Right cardiac atrium (tissue), 5 donors: ENCODE measurements around the gene CRB2. TPM values are rescaled to one million over a fixed set of nuclear protein-coding genes. Genes with fewer than 3 reads are reported as not detected.
A peak's percentile ranks its signal among the peaks of the same experiment; 100 is the strongest.

ENCODE experiments used
- ATAC-seq, 2 donors: fragments of 200-7000 bp; cut with Tn5 transposase; one replicate each; pipeline versions ENCODE4 v1.8.0 to v1.9.1; 2020; ENCODE audit warnings: moderate library complexity in 2 of 2, mild to moderate bottlenecking in 1 of 2
- DNase-seq, 3 donors: peaks; one replicate each; pipeline ENCODE4 v3.0.0-alpha.2; 2020
- H3K27ac ChIP-seq: one replicate; pipeline ENCODE4 v1.5.1; 2013; ENCODE audit warnings: mild to moderate bottlenecking, low read length, control low read depth, moderate library complexity
- H3K27me3 ChIP-seq: one replicate; pipeline ENCODE4 v1.6.1; 2013; ENCODE audit not compliant: control insufficient read depth, insufficient read depth
- H3K4me1 ChIP-seq: one replicate; pipeline ENCODE4 v1.6.1; 2013; ENCODE audit warnings: low read length; ENCODE audit not compliant: control insufficient read depth, insufficient read depth
- H3K4me3 ChIP-seq: one replicate; pipeline ENCODE4 v1.5.1; 2013; ENCODE audit warnings: low read length, control low read depth
- H3K9me3 ChIP-seq: one replicate; pipeline ENCODE4 v1.6.1; 2013; ENCODE audit warnings: low read length; ENCODE audit not compliant: control insufficient read depth
- WGBS: extraction: QIAGEN DNeasy Blood & Tissue Kit; methylation state at CpG from one replicate; pipeline ENCODE4 v1.1.7; 2013; 5-methylcytosine and 5-hydroxymethylcytosine counted together
- intact Hi-C, 4 donors: fragments of 100-400 bp; cut with DNase I; formaldehyde crosslinking; loops; one replicate each; pipeline versions ENCODE4 v1.11.0 to v1.14.0; 2022 to 2023
- polyA plus RNA-seq: library from polyadenylated mRNA; stranded (reverse); fragments of 200-250 nt; gene quantifications from one replicate; pipeline ENCODE4 v1.2.3, GENCODE V29; 2013
- total RNA-seq, 4 donors: library from RNA; stranded (reverse); fragmentation: NEBNext Ultra II Directional; extraction: Animal tissue kit (Norgen Biotek cat#: 25700); gene quantifications; one replicate each; pipeline ENCODE4 v1.2.1, GENCODE V29; 2021
- donor health status: healthy with polysubstance abuse.
- donor health status: DM: no; HTN: yes; CAD: no.
- donor health status: DM: no; HTN: no; CAD: no.
- donor health status: DM: no; HTN: yes; CAD: no; lungs with severe emphysema.
- donor health status: DM: yes; HTN: yes; CAD: no.

Gene CRB2
- total and polyA plus RNA-seq, 5 donors, result 0.02 to 0.26 (median 0.16) TPM; not detected in 1

DNA sequence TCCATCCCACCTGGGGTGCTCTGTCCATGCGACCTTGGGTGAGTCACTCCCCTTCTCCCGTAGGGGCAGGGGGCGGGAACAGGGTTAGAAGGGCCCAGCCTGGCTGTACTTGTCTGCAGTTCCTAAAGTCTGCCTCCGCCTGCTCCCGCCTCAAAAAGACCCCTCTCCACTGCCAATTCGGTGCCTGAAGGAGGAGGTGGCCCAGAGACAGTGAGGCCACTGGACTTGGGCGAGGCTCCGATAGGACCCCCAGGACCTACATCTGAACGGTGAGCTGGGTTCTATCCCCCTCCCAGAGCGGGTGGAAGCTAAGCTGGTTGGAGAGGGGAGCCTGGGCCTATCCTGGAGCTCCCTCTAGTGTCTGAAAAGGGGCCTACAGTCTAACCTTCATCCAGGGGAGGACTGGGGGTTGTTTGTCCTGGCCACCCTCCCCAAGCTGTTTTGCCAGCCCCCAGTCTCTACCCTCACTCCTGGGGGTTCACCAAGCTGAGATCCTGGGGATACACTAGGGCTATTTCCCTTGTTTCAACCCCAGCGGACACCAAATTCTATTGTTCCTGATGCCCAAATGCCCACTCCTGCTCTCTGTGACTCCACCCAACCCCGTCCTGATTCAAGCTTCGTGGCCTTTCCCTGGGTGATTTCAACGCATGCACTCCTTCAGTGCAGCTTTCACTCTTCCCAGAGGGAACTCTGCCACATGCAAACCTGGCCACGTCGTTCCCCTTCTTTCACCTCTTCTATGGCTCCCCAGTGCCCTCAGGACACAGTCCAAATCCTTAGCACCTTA, 6.1 kb upstream of the CRB2 start:
- ATAC-seq (peak; percentile 79), DNase-seq (no peak)
- Histone ChIP-seq H3K4me1 (no peaks in the 10 kb centered on the region), H3K27ac (no peak overlapping the region), H3K27me3 (no peaks in the 10 kb centered on the region), H3K4me3 (no peak overlapping the region), H3K9me3 (no peaks in the 10 kb centered on the region)
- intact Hi-C loops, result loop anchor here (2.0 to 5.0 kb wide), 4 partner anchors 243 to 269 kb away; no protein-coding TSS in a partner anchor
- WGBS, result 21% methylated on average over 16 of the region's 16 CpGs

DNA sequence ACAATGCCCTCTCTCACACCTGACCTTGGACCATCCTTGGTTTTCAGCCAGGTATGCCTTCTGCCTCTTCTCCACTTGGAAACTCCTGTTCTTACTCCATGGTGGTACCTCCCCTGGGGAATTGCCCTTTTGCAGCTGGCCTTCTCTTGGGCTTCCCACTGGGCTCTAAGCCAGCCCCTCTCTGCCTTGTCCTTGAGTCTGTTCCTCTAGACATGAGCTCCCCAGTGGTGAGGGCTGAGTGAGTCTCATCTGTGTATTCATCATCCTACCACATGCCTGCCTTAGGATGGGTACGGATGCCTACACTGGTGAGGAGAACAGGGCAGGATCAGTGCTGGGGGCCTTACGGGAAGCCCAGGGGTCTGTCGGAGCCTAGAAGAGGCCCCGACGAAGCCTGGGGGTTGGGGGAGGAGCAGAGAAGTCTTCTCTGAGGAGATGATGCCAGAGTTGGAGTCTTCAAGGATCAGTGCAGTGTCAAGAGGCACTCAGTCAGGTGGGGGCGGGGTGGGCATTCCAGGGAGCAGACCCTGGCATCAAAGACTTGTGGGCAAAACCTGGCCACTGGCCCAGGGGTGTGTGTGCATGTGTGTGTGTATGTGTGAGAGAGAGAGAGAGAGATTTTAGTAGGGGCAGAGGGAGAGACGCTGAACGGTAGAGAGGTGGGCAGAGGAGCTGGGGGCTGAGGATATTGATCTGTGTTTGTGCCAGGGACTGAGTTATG, 5.2 kb upstream of the CRB2 start:
- WGBS, result 53% methylated on average over 8 of the region's 8 CpGs
- intact Hi-C loops, result loop anchor here in 1 of 4 donors (2.0 kb wide), 1 partner anchor 268 kb away; no protein-coding TSS in a partner anchor

DNA sequence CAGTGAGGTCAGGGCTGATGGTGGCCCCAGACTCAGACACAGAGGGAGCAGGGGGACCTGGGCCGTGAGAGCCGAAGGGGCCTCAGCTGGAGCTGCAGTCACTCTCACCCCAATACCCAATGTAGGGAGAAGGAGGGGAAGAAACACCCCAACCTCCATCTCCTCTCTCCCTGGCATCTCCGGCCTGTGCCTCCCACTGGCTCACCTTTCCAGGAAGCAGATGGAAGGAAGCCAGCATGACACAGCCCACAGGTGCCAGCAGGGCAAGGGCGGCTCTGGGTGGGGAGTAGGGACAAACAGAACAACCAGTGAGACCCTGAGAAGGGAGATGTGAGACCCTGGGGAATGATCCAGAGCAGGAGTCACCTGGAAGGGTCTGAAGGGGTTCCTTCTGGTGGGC, 3.0 kb upstream of the CRB2 start:
- Histone ChIP-seq H3K27ac (no peak overlapping the region), H3K27me3 (no peaks in the 10 kb centered on the region), H3K4me1 (no peaks in the 10 kb centered on the region), H3K4me3 (no peak overlapping the region), H3K9me3 (no peaks in the 10 kb centered on the region)
- intact Hi-C loops, result no loop called here
- DNase-seq (peak in 1 of 3 donors; percentile 26), ATAC-seq (no peak)
- WGBS, result 74% methylated on average over 4 of the region's 4 CpGs

More for the DNA sequence above, 5.2 kb upstream of the CRB2 start:
- H3K9me3 ChIP-seq, result no peaks in the 10 kb centered on the region
- no peak overlapping the region for H3K27ac ChIP-seq
- DNase-seq, result peak in 1 of 3 donors; percentile 47
- no peaks in the 10 kb centered on the region for H3K4me1 ChIP-seq
- H3K27me3 ChIP-seq, result no peaks in the 10 kb centered on the region
- no peak for ATAC-seq
- H3K4me3 ChIP-seq, result no peak overlapping the region

DNA sequence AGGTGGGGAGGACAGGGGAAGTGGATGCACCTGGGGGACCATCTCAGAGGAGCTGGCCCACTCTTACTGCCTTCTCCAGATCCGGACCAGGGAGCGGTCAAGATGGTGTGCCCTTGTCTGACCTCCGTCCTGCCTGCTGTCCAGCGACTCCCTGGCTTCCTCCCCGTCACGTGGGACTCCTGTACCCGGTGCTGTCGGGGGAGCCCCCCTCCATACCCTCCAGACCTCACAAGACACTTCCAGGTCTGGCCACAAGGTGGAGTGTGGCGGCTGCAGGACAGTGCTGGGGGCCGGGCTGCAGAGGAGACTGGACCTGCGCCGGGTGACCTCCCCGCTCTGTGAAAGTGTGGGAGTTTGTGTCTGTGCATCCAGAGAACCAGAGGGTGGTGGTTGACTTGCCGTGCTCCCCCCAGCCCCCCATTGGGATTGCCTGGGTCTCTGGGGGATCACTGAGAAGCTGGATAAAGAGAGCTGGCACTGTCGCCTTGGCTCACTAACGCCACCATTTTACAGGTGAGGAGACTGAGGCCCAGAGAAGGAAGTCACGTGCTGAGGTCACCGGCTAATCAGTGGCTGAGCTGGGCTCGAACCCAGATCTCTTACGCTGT, 1.9 kb upstream of the CRB2 start:
- Histone ChIP-seq H3K4me3 (no peak overlapping the region), H3K27ac (no peak overlapping the region), H3K4me1 (no peaks in the 10 kb centered on the region), H3K27me3 (no peaks in the 10 kb centered on the region), H3K9me3 (no peaks in the 10 kb centered on the region)
- ATAC-seq (peak; percentile 72 to 75), DNase-seq (peak; percentile 70 to 85 (median 84))
- 20% methylated on average over 20 of the region's 20 CpGs for WGBS
- intact Hi-C loops, result no loop called here

DNA sequence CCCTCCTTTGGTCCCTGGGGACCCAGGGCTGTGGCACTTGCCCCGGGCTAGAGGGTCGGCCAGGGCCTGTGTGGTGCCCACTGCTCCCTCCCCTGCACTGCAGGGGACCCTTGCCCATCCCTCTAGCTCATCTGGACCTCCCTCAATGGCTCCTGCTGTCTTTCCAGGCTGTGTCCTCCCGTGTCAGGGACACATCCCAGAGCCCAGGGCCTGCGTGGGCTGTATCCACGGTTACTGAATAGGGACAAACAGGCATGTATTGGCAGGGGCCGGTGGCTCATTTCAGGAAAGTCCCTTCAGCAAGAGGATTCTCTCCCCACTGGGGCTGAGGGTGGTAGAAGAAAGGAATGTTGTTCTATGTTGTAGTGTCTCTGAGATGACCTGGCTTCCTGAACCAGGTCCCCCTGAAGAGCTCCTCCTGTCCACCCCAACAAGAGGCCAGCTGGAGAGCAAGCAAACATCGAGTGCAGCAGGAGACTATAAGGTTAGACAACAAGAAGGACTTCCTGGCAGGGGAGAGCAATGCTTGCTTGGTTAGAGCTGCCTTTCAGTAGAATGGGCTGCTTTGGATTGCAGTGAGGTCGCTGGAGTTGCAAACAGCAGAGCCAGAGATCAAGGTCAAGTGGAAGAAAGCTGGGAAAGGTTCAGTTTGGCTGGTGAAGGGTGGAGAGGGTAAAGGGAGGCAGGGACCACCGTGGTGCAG, 1.0 kb upstream of the CRB2 start:
- no peaks in the 10 kb centered on the region for H3K9me3 ChIP-seq
- no peak for DNase-seq
- H3K4me1 ChIP-seq, result no peaks in the 10 kb centered on the region
- no peak for ATAC-seq
- intact Hi-C loops, result no loop called here
- 35% methylated on average over 9 of the region's 9 CpGs for WGBS
- no peak overlapping the region for H3K27ac ChIP-seq
- no peaks in the 10 kb centered on the region for H3K27me3 ChIP-seq
- no peak overlapping the region for H3K4me3 ChIP-seq

DNA sequence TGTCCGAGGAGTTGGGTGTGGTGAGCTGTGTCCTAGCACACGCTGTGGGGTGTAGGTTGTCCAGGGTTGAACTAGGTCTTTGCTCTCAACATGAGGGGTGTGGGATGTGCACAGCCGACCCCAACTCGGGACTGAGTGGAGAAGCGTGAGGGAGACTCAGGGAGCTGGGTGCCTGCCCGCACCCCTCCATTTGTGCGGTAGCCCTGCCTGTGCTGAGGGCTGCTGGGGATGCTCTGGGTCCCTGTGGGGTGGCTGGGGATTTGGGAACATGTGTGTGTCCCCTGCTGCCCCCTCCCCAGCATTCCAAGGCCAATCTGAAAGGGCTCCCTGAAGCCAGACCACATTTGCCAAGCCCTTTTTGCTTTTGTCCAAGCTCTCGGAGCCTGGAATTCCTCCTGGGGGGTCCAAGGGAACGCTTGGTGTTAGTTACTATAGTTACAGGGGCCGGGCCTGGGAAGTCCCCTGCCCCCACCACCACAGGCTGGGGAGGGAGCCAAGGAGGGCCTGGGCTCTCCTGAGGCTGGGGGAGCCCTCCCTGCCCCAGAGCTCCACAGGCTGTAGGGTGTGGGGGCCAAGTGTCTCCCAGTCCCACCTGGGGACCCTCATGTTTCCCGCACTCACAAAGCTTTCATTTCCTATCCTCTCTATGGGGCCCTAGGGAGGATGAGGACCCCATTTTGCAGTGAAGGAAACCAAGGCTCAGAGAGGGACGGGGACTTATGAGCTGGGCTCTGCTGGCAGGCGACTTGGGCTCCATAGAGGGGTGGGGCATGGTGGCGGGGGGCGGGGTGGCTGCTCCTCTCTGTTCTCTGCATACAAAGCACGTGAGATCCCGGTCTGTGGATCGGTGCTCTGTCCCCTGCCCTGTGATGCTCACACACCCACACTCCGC, 1.1 kb downstream of the CRB2 start:
- 65% methylated on average over 19 of the region's 19 CpGs for WGBS
- no peak overlapping the region for H3K4me3 ChIP-seq
- intact Hi-C loops, result no loop called here
- ATAC-seq, result no peak
- no peaks in the 10 kb centered on the region for H3K9me3 ChIP-seq
- no peak overlapping the region for H3K27ac ChIP-seq
- no peak for DNase-seq
- H3K27me3 ChIP-seq, result no peaks in the 10 kb centered on the region
- no peaks in the 10 kb centered on the region for H3K4me1 ChIP-seq

DNA sequence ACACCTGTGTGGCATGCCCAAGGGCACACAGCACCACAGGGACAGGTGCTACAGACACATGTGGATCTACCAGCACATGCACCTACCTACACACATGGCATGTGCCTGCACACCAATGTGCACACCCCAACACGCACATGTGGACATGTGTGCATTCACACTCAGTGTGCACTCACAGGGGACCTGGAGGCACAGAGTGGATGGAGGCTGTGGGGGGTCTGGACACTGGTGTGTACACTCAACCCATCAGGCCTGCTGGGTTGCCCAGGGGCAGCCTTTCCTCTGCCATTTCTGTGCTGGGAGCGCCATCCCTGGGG, 1.7 kb downstream of the CRB2 start:
- Histone ChIP-seq H3K27ac (no peak overlapping the region), H3K4me3 (no peak overlapping the region), H3K9me3 (no peaks in the 10 kb centered on the region), H3K4me1 (no peaks in the 10 kb centered on the region), H3K27me3 (no peaks in the 10 kb centered on the region)
- 94% methylated on average over 2 of the region's 2 CpGs for WGBS
- intact Hi-C loops, result no loop called here
- DNase-seq (no peak), ATAC-seq (no peak)

DNA sequence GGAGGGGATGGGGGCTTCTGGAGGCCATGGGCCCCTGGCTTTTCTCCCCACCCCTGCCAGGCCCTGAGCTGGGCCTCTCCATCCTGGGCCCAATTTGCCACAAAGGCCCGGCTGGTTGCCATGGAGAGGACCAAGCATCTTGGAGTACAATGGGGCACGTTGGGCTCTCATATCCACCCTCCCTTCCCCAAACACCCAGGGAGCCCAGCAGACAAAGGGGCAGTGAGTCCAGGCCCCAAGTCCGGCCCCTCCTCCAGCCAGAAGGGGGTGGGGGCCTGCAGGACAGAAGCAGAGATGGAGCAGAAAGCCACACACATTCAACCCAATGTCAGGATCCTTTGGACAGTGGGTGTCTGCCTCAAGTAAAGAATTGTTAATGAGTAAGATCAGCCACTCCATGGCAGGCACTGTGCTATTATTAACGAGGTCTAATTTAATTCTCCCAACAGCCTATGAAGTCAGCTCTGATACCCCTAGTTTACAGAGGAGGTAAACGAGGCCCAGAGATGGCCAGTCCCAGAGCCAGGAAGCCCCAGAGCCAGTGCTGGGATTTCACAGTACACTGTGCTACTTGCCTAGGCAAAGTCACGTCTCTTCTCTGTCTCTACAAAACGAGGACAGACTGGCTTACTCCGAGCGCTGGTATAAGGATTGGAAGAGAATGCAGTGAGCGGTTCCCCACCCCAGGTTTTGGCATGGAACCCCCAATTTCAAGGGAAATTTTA, 2.3 kb downstream of the CRB2 start:
- 80% methylated on average over 10 of the region's 10 CpGs for WGBS
- H3K4me1 ChIP-seq, result no peaks in the 10 kb centered on the region
- intact Hi-C loops, result no loop called here
- H3K27ac ChIP-seq, result no peak overlapping the region
- H3K4me3 ChIP-seq, result no peak overlapping the region
- DNase-seq (no peak), ATAC-seq (no peak)
- H3K9me3 ChIP-seq, result no peaks in the 10 kb centered on the region
- H3K27me3 ChIP-seq, result no peaks in the 10 kb centered on the region

DNA sequence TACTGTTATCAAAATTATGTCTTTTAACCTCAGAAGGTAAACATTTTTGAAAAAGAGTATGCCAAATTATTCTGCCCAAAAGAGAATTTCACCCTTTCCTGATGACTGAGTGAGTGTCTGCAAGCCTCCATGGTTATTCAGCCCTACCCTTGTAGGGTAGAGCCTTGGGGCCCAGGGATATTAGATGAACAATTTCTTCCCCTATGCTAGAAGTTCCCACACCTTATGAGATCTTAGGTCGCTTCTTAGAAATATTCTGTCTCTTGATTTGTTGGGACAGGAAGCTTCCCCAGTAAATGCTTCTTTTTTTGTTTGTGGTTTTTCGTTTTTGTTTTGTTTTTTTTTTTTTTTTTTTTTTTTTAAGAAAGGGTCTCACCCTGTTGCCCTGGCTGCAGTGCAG, 3.1 kb downstream of the CRB2 start:
- Histone ChIP-seq H3K4me1 (no peaks in the 10 kb centered on the region), H3K27me3 (no peaks in the 10 kb centered on the region), H3K9me3 (no peaks in the 10 kb centered on the region), H3K27ac (no peak overlapping the region), H3K4me3 (no peak overlapping the region)
- 69% methylated on average over 2 of the region's 2 CpGs for WGBS
- no peak for DNase-seq
- ATAC-seq, result no peak
- intact Hi-C loops, result no loop called here

DNA sequence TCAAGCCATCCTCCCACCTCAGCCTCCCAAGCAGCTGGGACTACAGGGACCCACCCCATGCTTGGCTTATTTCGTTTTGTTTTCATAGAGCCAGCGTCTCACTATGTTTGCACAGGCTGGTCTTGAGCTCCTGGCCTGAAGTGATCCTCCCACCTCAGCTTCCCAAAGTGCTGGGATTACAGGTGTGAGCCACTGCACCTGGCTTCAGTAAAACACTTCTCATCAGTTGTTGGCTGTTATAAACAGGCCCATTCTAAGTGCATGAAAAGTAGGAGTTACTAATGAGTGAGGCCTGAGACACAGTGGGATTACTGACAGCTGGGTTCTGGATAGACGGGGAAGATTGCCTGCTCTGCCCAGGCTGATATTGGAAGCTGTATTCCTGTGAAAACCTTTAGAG, 3.5 kb downstream of the CRB2 start:
- ATAC-seq, result no peak
- 73% methylated on average over 3 of the region's 3 CpGs for WGBS
- intact Hi-C loops, result no loop called here

More for the DNA sequence above, 3.5 kb downstream of the CRB2 start:
- no peak overlapping the region for H3K27ac ChIP-seq
- no peak for DNase-seq
- H3K4me1 ChIP-seq, result no peaks in the 10 kb centered on the region
- no peaks in the 10 kb centered on the region for H3K9me3 ChIP-seq
- no peak overlapping the region for H3K4me3 ChIP-seq
- H3K27me3 ChIP-seq, result no peaks in the 10 kb centered on the region
